ENCODE results near the gene METTL22. TPM values are rescaled to one million over a fixed set of nuclear protein-coding genes. Genes with fewer than 3 reads are reported as not detected.

The METTL22 gene
- polyA plus RNA-seq, 1 experiment: 39.7 TPM

GRCh38 chr16:8667492-8667891, 46.0 kb downstream of the METTL22 start:
- DNase-seq (ENCODE audit: low read depth, low spot score): no peak
- Histone ChIP-seq H3K27me3 (ENCODE audit: control insufficient read depth, insufficient read depth, low read length) (peaks cover under 1% of the 10 kb centered on the region), H3K4me3 (ENCODE audit: low read depth, low read length) (no peak overlapping the region), H3K27ac (ENCODE audit: low read depth, low read length) (no peak overlapping the region), H3K9me3 (ENCODE audit: control insufficient read depth, insufficient read depth, low read length) (no peaks in the 10 kb centered on the region)
- POLR2A ChIA-PET: no interaction called here
- TF ChIP-seq, protein P1, sequence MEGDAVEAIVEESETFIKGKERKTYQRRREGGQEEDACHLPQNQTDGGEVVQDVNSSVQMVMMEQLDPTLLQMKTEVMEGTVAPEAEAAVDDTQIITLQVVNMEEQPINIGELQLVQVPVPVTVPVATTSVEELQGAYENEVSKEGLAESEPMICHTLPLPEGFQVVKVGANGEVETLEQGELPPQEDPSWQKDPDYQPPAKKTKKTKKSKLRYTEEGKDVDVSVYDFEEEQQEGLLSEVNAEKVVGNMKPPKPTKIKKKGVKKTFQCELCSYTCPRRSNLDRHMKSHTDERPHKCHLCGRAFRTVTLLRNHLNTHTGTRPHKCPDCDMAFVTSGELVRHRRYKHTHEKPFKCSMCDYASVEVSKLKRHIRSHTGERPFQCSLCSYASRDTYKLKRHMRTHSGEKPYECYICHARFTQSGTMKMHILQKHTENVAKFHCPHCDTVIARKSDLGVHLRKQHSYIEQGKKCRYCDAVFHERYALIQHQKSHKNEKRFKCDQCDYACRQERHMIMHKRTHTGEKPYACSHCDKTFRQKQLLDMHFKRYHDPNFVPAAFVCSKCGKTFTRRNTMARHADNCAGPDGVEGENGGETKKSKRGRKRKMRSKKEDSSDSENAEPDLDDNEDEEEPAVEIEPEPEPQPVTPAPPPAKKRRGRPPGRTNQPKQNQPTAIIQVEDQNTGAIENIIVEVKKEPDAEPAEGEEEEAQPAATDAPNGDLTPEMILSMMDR (IDR thresholded peaks at IDR 0.05; ENCODE audit: low read depth, low read length): no peak
- CTCF ChIA-PET: no interaction called here

DNA sequence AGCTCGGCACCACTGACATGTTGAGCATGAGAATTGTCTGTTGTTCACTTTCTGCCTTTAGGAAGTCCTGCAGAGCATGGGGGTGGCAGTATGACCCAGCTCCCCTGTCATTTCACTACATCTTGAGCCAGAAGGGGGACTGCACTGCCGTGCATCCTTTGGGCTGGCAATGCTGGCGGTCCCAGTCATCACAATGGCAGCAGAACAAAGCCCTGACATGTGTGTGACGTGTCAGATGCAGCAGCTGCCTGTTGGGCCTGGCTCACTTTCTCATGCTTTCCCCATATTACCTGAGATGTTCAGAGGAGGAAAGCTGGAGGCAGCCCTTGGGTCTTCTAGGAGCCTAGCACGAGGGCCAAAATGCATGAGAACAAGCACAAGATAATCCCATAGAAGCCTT, 46.6 kb downstream of the METTL22 start:
- Histone ChIP-seq H3K27me3 (ENCODE audit: control insufficient read depth, insufficient read depth, low read length) (no peaks in the 10 kb centered on the region), H3K9me3 (ENCODE audit: control insufficient read depth, insufficient read depth, low read length) (no peaks in the 10 kb centered on the region), H3K4me3 (ENCODE audit: low read depth, low read length) (no peak overlapping the region), H3K27ac (ENCODE audit: low read depth, low read length) (no peak overlapping the region)
- no peak for DNase-seq (ENCODE audit: low read depth, low spot score)
- POLR2A ChIA-PET: no interaction called here
- TF ChIP-seq, protein P1 (IDR thresholded peaks at IDR 0.05; ENCODE audit: low read depth, low read length): no peak
- CTCF ChIA-PET: no interaction called here

DNA sequence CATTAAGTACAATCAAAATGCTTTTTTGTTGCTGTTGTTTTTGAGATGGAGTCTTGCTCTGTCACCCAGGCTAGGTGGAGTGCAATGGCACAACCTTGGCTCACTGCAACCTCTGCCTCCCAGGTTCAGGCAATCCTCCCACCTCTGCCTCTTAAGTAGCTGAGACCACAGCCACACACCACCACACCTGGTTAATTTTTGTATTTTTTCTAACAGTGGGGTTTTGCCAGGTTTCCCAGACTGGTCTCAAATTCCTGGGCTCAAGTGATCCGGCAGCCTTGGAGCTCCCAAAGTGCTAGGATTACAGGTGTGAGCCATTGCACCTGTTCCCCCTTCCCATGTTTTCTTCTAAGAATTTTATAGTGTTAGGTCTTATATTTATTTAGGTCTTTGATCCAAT, 48.0 kb downstream of the METTL22 start:
- DNase-seq (ENCODE audit: low read depth, low spot score): no peak
- POLR2A ChIA-PET: no interaction called here
- TF ChIP-seq, protein P1 (IDR thresholded peaks at IDR 0.05; ENCODE audit: low read depth, low read length): no peak
- H3K9me3 ChIP-seq (ENCODE audit: control insufficient read depth, insufficient read depth, low read length): no peaks in the 10 kb centered on the region
- CTCF ChIA-PET: interaction anchor here (0.7 kb wide), 1 partner anchor 959 kb away, joined by 5 read pairs; no protein-coding TSS in a partner anchor
- H3K27ac ChIP-seq (ENCODE audit: low read depth, low read length): no peak overlapping the region
- no peaks in the 10 kb centered on the region for H3K27me3 ChIP-seq (ENCODE audit: control insufficient read depth, insufficient read depth, low read length)
- H3K4me3 ChIP-seq (ENCODE audit: low read depth, low read length): no peak overlapping the region

- no peaks in the 10 kb centered on the region for H3K9me3 ChIP-seq (ENCODE audit: control insufficient read depth, insufficient read depth, low read length)
- ChIA-PET POLR2A (no interaction called here), CTCF (interaction anchor here (1.5 to 1.8 kb wide), 2 partner anchors 8 to 121 kb away, joined by 6 to 7 read pairs; no protein-coding TSS in a partner anchor)
- no peak overlapping the region for H3K4me3 ChIP-seq (ENCODE audit: low read depth, low read length)
- TF ChIP-seq, protein P1 (IDR thresholded peaks at IDR 0.05; ENCODE audit: low read depth, low read length): no peak
- H3K27me3 ChIP-seq (ENCODE audit: control insufficient read depth, insufficient read depth, low read length): peaks cover under 1% of the 10 kb centered on the region
- no peak for DNase-seq (ENCODE audit: low read depth, low spot score)
- no peak overlapping the region for H3K27ac ChIP-seq (ENCODE audit: low read depth, low read length)
Measured at GRCh38 chr16:8670014-8670560, 48.6 kb downstream of the METTL22 start.

- peaks cover 2% of the 10 kb centered on the region for H3K27me3 ChIP-seq (ENCODE audit: control insufficient read depth, insufficient read depth, low read length)
- TF ChIP-seq, protein P1 (IDR thresholded peaks at IDR 0.05; ENCODE audit: low read depth, low read length): no peak
- POLR2A ChIA-PET: no interaction called here
- no peak for DNase-seq (ENCODE audit: low read depth, low spot score)
- no peaks in the 10 kb centered on the region for H3K9me3 ChIP-seq (ENCODE audit: control insufficient read depth, insufficient read depth, low read length)
- no peak overlapping the region for H3K27ac ChIP-seq (ENCODE audit: low read depth, low read length)
- CTCF ChIA-PET: interaction anchor here (0.7 to 1.1 kb wide), 2 partner anchors 14 to 118 kb away, joined by 3 to 5 read pairs; no protein-coding TSS in a partner anchor
- peak overlapping the region; percentile 65 for H3K4me3 ChIP-seq (ENCODE audit: low read depth, low read length)
Measured at GRCh38 chr16:8673611-8674412, 52.3 kb downstream of the METTL22 start.

All from AG04450 (cell line).